Keratinocyte (primary cell): ENCODE measurements around the gene F13B. TPM values are rescaled to one million over a fixed set of nuclear protein-coding genes. Genes with fewer than 3 reads are reported as not detected.

Experiments used
- DNase-seq: peaks from one replicate; pipeline ENCODE4 v3.0.0-alpha.2; 2011; ENCODE audit warnings: low read depth, missing footprints, low spot score
- FAIRE-seq: peaks from 2 replicates; lab custom pipeline; 2011; peaks lifted over from hg19 to GRCh38; lab: Jason Lieb, UNC
- H2AFZ ChIP-seq: 2 replicates; pipeline ENCODE4 v1.6.0; 2012; ENCODE audit warnings: low read length, control low read depth, inconsistent platforms; ENCODE audit not compliant: control insufficient read depth
- H3K27ac ChIP-seq: 2 replicates; pipeline ENCODE4 v1.5.1; 2011; ENCODE audit warnings: low read length; ENCODE audit not compliant: control insufficient read depth, insufficient read depth
- H3K27me3 ChIP-seq: 3 replicates; pipeline ENCODE4 v1.6.0; 2011; ENCODE audit warnings: low read length; ENCODE audit not compliant: control insufficient read depth, insufficient read depth; ENCODE audit errors: extremely low read depth
- H3K36me3 ChIP-seq, 2 experiments: 2 replicates in 1 of 2; 3 replicates in 1 of 2; pipeline ENCODE4 v1.5.1; 2011; ENCODE audit warnings: low read length in 2 of 2, mild to moderate bottlenecking in 1 of 2; ENCODE audit not compliant: control insufficient read depth in 2 of 2, insufficient read depth in 2 of 2; ENCODE audit errors: extremely low read depth in 1 of 2
- H3K4me1 ChIP-seq: 3 replicates; pipeline ENCODE4 v1.5.1; 2011; ENCODE audit warnings: low read length; ENCODE audit not compliant: control insufficient read depth, insufficient read depth; ENCODE audit errors: extremely low read depth
- H3K4me2 ChIP-seq: 3 replicates; pipeline ENCODE4 v1.6.0; 2011; ENCODE audit warnings: low read depth, low read length; ENCODE audit not compliant: control insufficient read depth, insufficient read depth; ENCODE audit errors: extremely low read depth
- H3K4me3 ChIP-seq, 3 experiments: fragments of 200-600 bp in 1 of 3; sonication (generic) in 1 of 3; 2 replicates in 2 of 3; 3 replicates in 1 of 3; pipeline ENCODE4 v1.5.1; 2011 to 2016; ENCODE audit warnings: low read length in 3 of 3, mild to moderate bottlenecking in 3 of 3, control low read depth in 2 of 3, inconsistent platforms in 1 of 3, low read depth in 1 of 3, mixed read lengths in 1 of 3, mixed run types in 1 of 3, moderate library complexity in 1 of 3; ENCODE audit not compliant: control insufficient read depth in 2 of 3, insufficient read depth in 2 of 3; ENCODE audit errors: extremely low read depth in 1 of 3
- H3K79me2 ChIP-seq: 2 replicates; pipeline ENCODE4 v1.6.0; 2012; ENCODE audit warnings: low read length; ENCODE audit not compliant: control insufficient read depth, insufficient read depth
- H3K9ac ChIP-seq: 3 replicates; pipeline ENCODE4 v1.6.0; 2011; ENCODE audit warnings: low read length; ENCODE audit not compliant: control insufficient read depth, insufficient read depth; ENCODE audit errors: extremely low read depth
- H3K9me1 ChIP-seq: 3 replicates; pipeline ENCODE4 v1.6.0; 2011; ENCODE audit warnings: low read length; ENCODE audit not compliant: control insufficient read depth, insufficient read depth; ENCODE audit errors: extremely low read depth
- H3K9me3 ChIP-seq: 2 replicates; pipeline ENCODE4 v1.5.1; 2012; ENCODE audit warnings: low read depth, low read length; ENCODE audit not compliant: control insufficient read depth
- H4K20me1 ChIP-seq: 3 replicates; pipeline ENCODE4 v1.6.0; 2011; ENCODE audit warnings: low read length; ENCODE audit not compliant: control insufficient read depth, insufficient read depth; ENCODE audit errors: extremely low read depth
- EZH2 ChIP-seq: IDR thresholded peaks from one replicate; pipeline ENCODE4 v1.6.1; 2012; ENCODE audit warnings: inconsistent platforms, mild to moderate bottlenecking, low read length, moderate library complexity
- dilution Hi-C: fragments of 300-500 bp; cut with MboI; formaldehyde crosslinking; loops from one replicate; pipeline ENCODE4 v1.7.0; 2020; ENCODE audit warnings: low sequenced_read_pairs; ENCODE audit not compliant: extremely low pct_ligation_motif_present
- polyA plus RNA-seq, 5 experiments: library from polyadenylated mRNA; depleted of rRNA in 3 of 5; stranded (reverse) in 3 of 5; stranded (forward) in 1 of 5; unstranded in 1 of 5; fragments of >200 nt; gene quantifications; 1 replicate in 1 of 5; 2 replicates in 3 of 5; 3 replicates in 1 of 5; pipeline versions ENCODE4 v1.2.1 to v1.2.3, GENCODE V29; 2011 to 2012; ENCODE audit warnings: missing spikeins in 2 of 5, low read depth in 1 of 5, low replicate concordance in 1 of 5
- TF ChIP-seq, protein P1 (sequence below), 3 experiments: IDR thresholded peaks in 1 of 3; conservative IDR thresholded peaks in 1 of 3; optimal IDR thresholded peaks in 1 of 3; 2 replicates in 2 of 3; 3 replicates in 1 of 3; pipeline versions ENCODE3 to v1.5.1; 2011; ENCODE audit warnings: low read length in 3 of 3, mild to moderate bottlenecking in 3 of 3, moderate library complexity in 2 of 3, control low read depth in 1 of 3, inconsistent platforms in 1 of 3; ENCODE audit not compliant: insufficient read depth in 2 of 3; ENCODE audit errors: extremely low read depth in 1 of 3

Gene F13B
- polyA plus RNA-seq, 1 donor (not counting 4 experiments of a cell fraction or from before 2014, with no cell fraction given), result not detected

GRCh38 chr1:197024460-197024859 lies 42.6 kb downstream of the F13B start:
- Histone ChIP-seq H3K4me2 (no peak overlapping the region), H3K79me2 (no peaks in the 10 kb centered on the region), H4K20me1 (no peaks in the 10 kb centered on the region), H3K36me3 (no peaks in the 10 kb centered on the region), H3K9me1 (no peaks in the 10 kb centered on the region), H3K9me3 (no peaks in the 10 kb centered on the region), H3K4me3 (no peak overlapping the region), H3K4me1 (no peaks in the 10 kb centered on the region), H3K9ac (no peak overlapping the region), H2AFZ (no peak overlapping the region), H3K27ac (no peak overlapping the region), H3K27me3 (no peaks in the 10 kb centered on the region)
- dilution Hi-C loops, result no loop called here
- TF ChIP-seq, protein P1, sequence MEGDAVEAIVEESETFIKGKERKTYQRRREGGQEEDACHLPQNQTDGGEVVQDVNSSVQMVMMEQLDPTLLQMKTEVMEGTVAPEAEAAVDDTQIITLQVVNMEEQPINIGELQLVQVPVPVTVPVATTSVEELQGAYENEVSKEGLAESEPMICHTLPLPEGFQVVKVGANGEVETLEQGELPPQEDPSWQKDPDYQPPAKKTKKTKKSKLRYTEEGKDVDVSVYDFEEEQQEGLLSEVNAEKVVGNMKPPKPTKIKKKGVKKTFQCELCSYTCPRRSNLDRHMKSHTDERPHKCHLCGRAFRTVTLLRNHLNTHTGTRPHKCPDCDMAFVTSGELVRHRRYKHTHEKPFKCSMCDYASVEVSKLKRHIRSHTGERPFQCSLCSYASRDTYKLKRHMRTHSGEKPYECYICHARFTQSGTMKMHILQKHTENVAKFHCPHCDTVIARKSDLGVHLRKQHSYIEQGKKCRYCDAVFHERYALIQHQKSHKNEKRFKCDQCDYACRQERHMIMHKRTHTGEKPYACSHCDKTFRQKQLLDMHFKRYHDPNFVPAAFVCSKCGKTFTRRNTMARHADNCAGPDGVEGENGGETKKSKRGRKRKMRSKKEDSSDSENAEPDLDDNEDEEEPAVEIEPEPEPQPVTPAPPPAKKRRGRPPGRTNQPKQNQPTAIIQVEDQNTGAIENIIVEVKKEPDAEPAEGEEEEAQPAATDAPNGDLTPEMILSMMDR (optimal IDR thresholded peaks at IDR 0.05 in 1 of 3, IDR thresholded peaks at IDR 0.05 in 1 of 3, conservative IDR thresholded peaks at IDR 0.05 in 1 of 3; ENCODE audit: extremely low read depth in 1 of 3, insufficient read depth in 2 of 3, low read length in 3 of 3), result no peak
- TF ChIP-seq EZH2, result no peak
- FAIRE-seq (no peak), DNase-seq (no peak)

DNA sequence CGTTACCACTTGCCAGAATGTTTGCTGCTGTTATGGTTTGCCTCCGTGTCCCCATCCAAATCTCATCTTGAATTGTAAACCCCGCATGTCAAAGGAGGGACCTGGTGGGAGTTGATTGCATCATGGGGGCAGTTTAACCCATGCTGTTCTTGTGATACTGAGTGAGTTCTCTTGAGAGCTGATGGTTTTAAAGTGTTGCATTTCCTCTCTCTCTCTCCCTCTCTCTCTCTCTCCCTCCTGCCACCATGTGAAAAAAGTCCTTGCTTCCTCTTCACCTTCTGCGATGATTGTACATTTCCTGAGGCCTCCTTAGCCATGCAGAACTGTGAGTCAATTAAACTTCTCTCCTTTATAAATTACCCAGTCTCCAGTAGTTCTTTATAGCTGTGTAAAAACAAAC lies 45.3 kb downstream of the F13B start:
- Histone ChIP-seq H3K9me1 (no peaks in the 10 kb centered on the region), H3K79me2 (no peaks in the 10 kb centered on the region), H3K9me3 (no peaks in the 10 kb centered on the region), H2AFZ (no peak overlapping the region), H3K9ac (no peak overlapping the region), H3K36me3 (no peaks in the 10 kb centered on the region), H3K27ac (no peak overlapping the region), H3K27me3 (no peaks in the 10 kb centered on the region), H3K4me3 (no peak overlapping the region), H4K20me1 (no peaks in the 10 kb centered on the region), H3K4me2 (no peak overlapping the region), H3K4me1 (no peaks in the 10 kb centered on the region)
- DNase-seq (no peak), FAIRE-seq (no peak)
- TF ChIP-seq EZH2, result no peak
- TF ChIP-seq, protein P1 (optimal IDR thresholded peaks at IDR 0.05 in 1 of 3, IDR thresholded peaks at IDR 0.05 in 1 of 3, conservative IDR thresholded peaks at IDR 0.05 in 1 of 3; ENCODE audit: extremely low read depth in 1 of 3, insufficient read depth in 2 of 3, low read length in 3 of 3), result no peak
- dilution Hi-C loops, result no loop called here
